Activated CD4-positive, CD25-positive, alpha-beta regulatory T cell (primary cell): ENCODE measurements around the gene SHISAL2A.

Experiments used
- DNase-seq, 4 experiments: peaks; one replicate each; lab custom pipeline; 2025; lab: John Stamatoyannopoulos, UW

SHISAL2A gene

GRCh38 chr1:52659851-52660596 is 27.1 kb downstream of the SHISAL2A start:
- DNase-seq = no peak

DNA sequence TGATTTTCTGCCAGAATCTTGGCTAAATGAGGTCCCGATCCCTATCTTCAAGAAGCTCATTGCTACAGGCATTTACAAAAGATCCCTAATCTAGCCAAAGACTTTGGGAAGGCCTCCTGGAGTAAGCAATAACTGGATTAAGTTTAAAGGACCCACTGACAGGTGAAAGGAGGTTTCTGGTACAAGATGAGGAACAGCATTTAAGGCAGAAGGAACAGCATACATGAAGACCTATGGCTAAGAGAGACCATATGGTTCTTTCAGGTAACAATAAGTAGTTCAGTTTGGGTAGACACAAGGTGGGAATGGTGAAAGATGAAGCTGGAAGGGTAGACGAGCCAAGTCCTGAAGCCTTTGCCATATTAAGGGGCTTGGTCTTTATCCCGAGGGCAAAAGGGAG is 27.8 kb downstream of the SHISAL2A start:
- no peak for DNase-seq

DNA sequence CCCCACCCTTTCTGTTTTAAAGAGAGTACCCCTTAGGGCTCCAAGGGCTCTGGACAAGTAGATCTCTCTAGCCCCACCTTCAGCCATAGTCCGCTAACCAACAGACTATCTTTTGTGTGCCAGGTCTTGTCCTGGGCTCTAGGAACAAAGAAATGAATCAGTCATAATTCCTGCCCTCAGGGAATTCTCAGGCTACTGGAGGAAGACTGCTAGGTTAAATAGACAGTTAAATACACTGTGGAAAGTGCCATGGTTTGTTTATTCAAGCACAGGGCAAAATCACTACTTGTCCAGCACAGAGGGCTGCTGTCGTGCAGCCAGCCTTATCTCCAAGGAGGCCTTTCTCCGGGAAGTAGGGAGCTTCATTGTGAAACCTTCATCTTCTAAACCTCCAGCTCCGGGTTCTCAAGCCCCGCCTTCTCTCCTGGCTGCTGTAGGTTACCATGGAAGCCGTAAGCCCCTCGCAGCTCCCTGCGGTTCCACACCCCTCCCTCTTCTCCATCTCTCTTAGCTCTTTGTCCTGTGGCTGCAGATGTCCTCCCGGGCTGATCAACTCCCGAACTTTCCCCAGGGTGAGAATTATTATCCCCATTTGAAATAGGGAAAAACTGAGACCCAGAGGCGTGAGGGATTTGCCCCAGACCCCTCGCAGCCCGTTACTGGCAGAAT is 29.8 kb downstream of the SHISAL2A start:
- DNase-seq = no peak

DNA sequence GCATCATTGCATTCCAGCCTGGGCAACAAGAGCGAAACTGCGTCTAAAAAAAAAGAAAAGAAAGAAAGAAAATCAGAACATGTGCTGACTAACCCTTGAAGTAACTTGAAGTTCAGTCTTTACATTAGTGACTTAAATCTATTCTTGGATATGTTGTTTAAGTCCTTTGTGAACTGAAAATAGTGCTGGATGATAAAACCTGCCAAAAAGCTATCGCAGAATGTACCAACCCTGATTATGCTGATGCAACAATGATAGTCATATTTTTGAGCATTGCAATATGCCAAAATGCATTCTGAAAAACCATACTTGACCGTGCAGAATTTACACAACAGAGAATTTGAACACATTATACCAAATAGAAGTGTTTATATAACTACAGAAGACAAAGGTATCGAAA is 30.7 kb downstream of the SHISAL2A start:
- no peak for DNase-seq

DNA sequence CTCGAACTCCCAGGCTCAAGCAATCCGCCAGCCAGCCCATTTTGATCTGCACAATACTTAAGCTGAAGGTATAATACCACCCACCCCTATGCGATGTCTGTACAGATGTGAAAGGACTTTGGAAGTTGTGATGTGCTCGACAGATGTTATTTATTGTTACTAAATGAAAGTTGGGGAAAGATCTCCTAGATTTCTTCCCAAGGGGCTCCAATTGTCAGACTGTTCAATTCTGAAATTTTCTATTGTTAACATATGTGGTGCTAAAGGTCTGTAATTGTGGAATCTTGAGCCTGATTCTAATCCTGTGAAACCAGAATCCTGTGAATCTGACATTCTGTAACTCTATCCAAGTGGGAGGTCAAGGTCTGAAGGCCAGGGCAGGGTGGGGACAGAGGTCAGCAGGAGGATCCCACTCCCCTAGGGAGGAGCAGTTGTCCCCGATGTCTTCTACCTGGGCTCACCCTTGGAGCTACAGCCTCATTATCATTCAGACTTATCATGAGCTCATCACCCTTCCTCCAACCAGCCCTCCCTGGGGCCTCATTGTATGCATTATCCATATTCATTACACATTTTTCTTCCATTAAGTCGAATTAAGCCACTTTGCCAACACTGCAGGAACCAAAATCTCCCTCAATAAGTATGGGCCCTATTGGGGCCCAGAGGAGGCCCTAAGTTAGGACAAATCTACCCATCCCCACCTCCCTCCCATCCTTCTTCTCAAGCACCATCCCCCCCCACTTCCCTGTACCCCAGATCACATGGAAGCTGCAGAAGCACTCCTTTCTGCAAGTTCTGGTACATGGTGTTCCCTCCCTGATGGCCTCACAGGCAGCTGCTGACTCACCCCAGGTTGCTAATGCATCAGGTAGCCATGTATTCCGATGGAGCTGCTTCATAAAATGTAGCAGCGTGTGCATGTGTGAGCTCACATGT is 32.3 kb downstream of the SHISAL2A start:
- no peak for DNase-seq

GRCh38 chr1:52667290-52667689 is 34.3 kb downstream of the SHISAL2A start:
- DNase-seq = no peak

DNA sequence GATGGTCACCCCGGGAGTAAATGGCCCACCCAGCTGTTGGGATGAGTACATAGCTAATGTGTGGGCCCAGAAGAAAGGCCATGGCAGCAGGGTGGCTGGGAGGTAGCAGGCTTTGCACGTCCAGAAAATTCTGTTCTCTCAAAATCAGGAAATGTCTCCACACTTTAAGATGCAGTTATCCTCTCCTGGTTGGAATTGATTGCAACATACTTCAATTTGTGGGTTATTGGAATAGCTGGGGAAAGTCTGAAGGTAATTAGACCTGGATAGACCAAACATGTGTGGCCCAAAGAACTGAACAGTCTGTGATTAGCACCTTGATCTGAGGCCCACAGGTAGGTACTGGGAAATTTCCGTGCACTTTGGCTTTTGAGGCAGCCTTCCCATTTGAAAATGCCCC is 35.0 kb downstream of the SHISAL2A start:
- DNase-seq = no peak

GRCh38 chr1:52668711-52669110 is 35.7 kb downstream of the SHISAL2A start:
- DNase-seq = no peak

DNA sequence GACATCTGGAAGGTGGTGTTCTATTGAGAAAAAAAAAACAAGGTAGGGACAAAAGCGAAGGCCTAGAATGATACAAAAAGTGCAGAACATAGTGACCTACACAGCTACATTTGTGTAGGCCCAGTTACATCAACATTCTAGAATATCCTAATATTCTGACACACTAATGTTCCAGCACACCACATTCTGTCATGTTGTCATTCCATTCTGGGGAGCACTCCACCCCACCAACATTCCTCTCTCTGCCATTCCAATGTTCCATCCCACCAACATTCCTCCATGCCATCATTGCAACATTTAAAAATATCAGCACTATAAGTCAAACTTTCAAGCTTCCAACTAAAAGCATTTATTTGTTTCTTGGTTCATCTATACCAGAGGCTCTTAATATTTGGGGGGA is 36.7 kb downstream of the SHISAL2A start:
- no peak for DNase-seq

GRCh38 chr1:52670604-52671003 is 37.6 kb downstream of the SHISAL2A start:
- no peak for DNase-seq

GRCh38 chr1:52672946-52673345 is 40.0 kb downstream of the SHISAL2A start:
- no peak for DNase-seq

DNA sequence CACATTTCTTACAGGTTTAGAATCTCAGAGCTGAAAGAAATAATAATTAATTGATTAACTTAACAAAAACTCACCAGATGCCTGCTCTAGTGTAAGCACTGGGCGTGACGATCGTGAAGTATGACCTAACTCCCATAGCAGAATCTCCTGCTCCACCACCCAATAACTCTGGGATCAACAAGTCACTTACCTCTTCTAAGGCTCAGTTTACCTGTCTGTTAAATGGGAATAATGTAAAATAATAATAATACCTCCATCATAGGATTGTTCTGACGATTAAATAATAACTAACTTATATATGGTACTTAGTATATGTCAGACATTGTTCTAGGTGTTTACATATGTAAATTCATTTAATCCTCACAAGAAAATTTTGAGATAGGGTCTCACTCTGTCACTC is 40.5 kb downstream of the SHISAL2A start:
- DNase-seq = no peak

DNA sequence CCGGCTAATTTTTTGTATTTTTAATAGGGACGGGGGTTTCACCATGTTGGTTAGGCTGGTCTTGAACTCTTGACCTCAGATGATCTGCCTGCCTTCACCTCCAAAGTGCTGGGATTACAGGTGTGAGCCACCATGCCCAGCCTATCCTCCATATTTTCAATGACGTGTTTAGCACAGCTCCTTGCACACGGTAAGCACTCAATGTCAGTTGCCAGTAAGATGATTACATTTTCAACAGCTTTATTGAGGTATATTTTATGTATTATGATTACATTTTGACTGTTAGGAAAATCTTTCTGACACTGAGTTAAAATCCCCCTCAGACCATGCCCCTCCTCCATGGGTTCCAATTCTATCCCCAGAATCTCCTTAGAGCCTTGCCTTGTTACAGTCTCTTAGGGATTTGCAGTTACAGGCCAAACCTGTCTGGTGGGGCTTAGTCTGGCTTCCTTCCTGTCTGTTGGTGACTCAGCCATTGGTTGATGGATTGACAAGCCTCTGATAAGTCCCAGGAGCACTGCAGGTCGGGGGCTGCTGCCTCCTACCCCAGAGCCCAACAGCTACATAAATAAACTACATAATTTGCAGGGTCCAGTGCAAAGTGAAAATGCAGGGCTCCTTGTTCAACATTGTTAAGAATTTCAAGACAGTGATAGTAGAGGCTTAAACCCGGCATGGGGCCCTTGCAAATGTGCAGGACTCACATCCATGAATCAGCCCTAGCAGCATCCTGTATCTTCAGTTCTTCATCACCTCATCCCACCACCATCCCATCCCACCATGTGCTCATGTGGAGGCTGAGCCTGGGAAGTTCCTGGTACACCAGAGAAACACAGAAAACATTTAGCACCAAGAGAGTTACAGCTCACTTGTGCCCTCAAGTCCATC is 41.8 kb downstream of the SHISAL2A start:
- no peak for DNase-seq

- no peak for DNase-seq
Observed at GRCh38 chr1:52676249-52676903, 43.4 kb downstream of the SHISAL2A start.

GRCh38 chr1:52677076-52677806 is 44.3 kb downstream of the SHISAL2A start:
- no peak for DNase-seq

GRCh38 chr1:52679048-52679447 is 46.1 kb downstream of the SHISAL2A start:
- DNase-seq = no peak

- DNase-seq = no peak
Observed at GRCh38 chr1:52679498-52679897, 46.5 kb downstream of the SHISAL2A start.

DNA sequence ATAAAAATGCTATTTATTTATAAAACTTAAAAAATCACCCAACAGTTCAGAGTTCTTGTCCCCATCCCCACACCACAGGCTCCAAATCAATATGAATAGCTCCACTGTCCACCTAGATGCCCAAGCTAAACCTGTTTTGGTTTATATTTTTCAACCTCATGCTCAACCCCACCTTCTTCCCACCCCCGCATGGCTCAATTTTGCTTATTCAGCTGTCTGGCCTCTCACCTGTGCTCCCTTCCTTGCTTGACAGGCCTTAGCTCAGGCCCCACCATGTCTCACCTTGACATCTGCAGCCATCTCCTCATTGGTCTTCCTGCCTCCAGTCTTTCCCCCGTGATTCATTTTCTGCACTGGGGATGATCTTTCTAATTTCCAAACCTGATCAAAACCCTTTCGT is 47.4 kb downstream of the SHISAL2A start:
- no peak for DNase-seq

GRCh38 chr1:52681136-52681535 is 48.2 kb downstream of the SHISAL2A start:
- DNase-seq = no peak

GRCh38 chr1:52683367-52683940 is 50.5 kb downstream of the SHISAL2A start:
- no peak for DNase-seq
